Right forelimb (tissue), 1 donor: ENCODE results near the gene ZNF280B.

Experiments used
- DNase-seq: peaks from one replicate; pipeline ENCODE4 v3.0.0-alpha.2; 2018

ZNF280B gene

GRCh38 chr22:22508274-22509176, at the start of gene ZNF280B:
ZNF280B (minus strand) TSS chr22:22508742; CDS start chr22:22489398, 19,344 bp downstream.
- peak; percentile 88 for DNase-seq

- no peak for DNase-seq
Observed at GRCh38 chr22:22556995-22557925, 48.7 kb upstream of the ZNF280B start.

GRCh38 chr22:22556578-22556977, 48.0 kb upstream of the ZNF280B start:
- DNase-seq: no peak

- no peak for DNase-seq
Observed at GRCh38 chr22:22555596-22555995, 47.1 kb upstream of the ZNF280B start.

GRCh38 chr22:22554587-22555284, 46.2 kb upstream of the ZNF280B start:
- DNase-seq: no peak

- DNase-seq: no peak
Observed at GRCh38 chr22:22553735-22554586, 45.4 kb upstream of the ZNF280B start.

GRCh38 chr22:22553141-22553540, 44.6 kb upstream of the ZNF280B start:
- DNase-seq: no peak

- no peak for DNase-seq
Observed at GRCh38 chr22:22552630-22553029, 44.1 kb upstream of the ZNF280B start.

- no peak for DNase-seq
Observed at GRCh38 chr22:22550789-22551434, 42.4 kb upstream of the ZNF280B start.

GRCh38 chr22:22548910-22549309, 40.4 kb upstream of the ZNF280B start:
- no peak for DNase-seq

- no peak for DNase-seq
Observed at GRCh38 chr22:22548317-22548716, 39.8 kb upstream of the ZNF280B start.

GRCh38 chr22:22547692-22548300, 39.3 kb upstream of the ZNF280B start:
- no peak for DNase-seq

GRCh38 chr22:22547226-22547625, 38.7 kb upstream of the ZNF280B start:
- DNase-seq: no peak

GRCh38 chr22:22546490-22546889, 37.9 kb upstream of the ZNF280B start:
- DNase-seq: no peak

GRCh38 chr22:22545084-22545483, 36.5 kb upstream of the ZNF280B start:
- DNase-seq: no peak

GRCh38 chr22:22538226-22538989, 29.9 kb upstream of the ZNF280B start:
- DNase-seq: no peak

GRCh38 chr22:22536916-22537315, 28.4 kb upstream of the ZNF280B start:
- no peak for DNase-seq

- no peak for DNase-seq
Observed at GRCh38 chr22:22536515-22536914, 28.0 kb upstream of the ZNF280B start.

GRCh38 chr22:22535662-22536061, 27.1 kb upstream of the ZNF280B start:
- DNase-seq: no peak
